GM18505 (cell line): ENCODE results near the gene NVL.

ENCODE experiments used
- ATAC-seq: cut with Tn5 transposase; IDR thresholded peaks from one replicate; pipeline ENCODE4 v1.9.1; 2021; ENCODE audit not compliant: unreplicated experiment
- POLR2A ChIP-seq: IDR thresholded peaks from 4 replicates; pipeline ENCODE4 v1.6.1; 2011; ENCODE audit warnings: borderline replicate concordance; ENCODE audit not compliant: insufficient read depth, insufficient read length; ENCODE audit errors: extremely low read depth

Gene NVL

DNA sequence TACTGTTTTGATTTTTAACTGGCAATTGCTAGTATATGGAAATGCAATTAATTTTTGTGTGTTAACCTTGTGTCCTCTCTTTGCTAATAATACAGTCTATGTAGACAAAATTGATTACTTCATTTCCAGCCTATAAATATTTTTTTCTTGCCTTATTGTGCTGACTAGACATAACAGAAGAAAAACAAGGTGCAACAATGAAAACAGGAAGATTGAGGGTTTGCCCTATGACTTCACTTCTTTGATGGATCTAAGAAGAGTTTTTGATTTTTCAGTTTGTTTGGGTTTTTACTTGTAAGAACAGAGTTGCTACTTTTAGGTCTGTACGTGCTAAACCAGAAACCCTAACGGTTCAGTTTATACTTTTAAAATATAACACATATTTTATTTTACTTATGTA, 18.2 kb upstream of the NVL start:
- no peak for TF ChIP-seq POLR2A
- ATAC-seq, result no peak

DNA sequence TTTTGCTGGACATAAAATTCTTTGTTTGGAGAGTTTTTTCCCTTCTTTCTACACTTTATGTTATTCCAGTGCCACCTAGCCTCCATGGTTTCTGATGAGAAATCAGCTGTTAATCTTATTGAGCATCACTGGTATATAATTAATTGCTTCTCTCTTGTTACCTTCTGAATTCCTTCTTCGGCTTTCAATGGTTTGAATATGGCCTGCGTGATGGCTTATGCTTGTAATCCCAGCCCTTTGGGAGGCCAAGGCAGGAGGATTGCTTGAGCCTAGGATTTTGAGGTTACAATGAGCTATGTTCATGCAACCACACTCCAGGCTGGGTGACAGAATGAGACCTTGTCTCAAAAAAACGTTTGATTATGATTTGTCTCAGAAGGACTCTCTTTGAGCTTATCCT, 13.7 kb upstream of the NVL start:
- TF ChIP-seq POLR2A, result no peak
- no peak for ATAC-seq

DNA sequence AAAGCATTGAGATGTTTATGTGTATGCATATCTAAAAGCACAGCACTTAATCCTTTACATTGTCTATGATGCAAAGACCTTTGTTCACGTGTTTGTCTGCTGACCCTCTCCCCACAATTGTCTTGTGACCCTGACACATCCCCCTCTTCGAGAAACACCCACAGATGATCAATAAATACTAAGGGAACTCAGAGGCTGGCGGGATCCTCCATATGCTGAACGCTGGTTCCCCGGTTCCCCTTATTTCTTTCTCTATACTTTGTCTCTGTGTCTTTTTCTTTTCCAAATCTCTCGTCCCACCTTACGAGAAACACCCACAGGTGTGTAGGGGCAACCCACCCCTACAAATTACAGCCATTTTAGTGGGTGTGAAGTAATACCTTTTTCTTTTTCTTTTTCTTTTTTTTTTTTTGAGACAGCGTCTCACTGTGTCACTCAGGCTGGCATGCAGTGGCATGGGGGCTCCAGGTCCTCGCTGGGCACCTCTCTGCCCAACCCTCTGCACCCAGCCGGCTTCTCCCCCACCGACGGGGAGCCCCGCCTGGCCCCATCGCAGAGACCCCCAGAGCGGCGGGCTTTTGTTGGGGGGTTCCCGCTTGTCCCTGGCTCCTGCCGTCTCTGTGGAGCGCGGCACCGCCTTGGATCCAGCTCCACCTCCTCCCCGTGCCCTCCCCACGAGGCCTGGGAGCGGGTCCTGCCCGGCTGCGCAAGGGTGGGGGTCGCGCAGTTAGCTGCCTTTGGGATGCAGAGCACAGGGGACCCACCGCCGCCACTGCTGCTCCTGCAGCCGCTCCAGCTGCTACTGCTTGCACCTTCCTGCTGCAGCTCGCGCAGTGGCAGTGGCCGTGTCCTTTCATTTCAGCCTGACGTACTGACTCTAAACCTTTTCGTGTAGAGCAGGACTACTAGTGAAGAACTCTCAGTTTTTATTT, 10.7 kb upstream of the NVL start:
- peak; percentile 83 for ATAC-seq

DNA sequence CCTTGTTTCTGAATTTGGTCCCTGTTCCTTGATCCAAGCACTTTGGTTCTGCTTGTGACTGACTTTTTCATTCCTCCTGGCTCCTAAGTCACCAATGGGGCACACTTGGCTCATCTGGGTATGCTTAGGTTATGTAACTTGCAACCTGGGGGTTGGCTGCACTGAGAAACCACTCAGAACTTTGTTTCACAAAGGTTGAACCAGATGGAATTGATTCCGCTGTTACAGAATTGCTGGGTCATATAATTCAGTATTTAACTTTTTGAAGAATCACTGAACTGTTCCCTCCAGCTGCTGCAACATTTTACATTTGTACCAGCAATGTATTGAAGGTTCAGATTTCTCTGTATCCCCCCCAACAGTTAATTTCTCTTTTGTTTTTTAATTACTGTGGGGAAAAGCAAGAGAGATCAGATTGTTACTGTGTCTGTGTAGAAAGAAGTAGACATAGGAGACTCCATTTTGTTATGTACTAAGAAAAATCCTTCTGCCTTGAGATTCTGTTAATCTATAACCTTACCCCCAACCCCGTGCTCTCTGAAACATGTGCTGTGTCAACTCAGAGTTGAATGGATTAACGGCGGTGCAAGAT, 9.6 kb upstream of the NVL start:
- no peak for TF ChIP-seq POLR2A
- ATAC-seq, result no peak

DNA sequence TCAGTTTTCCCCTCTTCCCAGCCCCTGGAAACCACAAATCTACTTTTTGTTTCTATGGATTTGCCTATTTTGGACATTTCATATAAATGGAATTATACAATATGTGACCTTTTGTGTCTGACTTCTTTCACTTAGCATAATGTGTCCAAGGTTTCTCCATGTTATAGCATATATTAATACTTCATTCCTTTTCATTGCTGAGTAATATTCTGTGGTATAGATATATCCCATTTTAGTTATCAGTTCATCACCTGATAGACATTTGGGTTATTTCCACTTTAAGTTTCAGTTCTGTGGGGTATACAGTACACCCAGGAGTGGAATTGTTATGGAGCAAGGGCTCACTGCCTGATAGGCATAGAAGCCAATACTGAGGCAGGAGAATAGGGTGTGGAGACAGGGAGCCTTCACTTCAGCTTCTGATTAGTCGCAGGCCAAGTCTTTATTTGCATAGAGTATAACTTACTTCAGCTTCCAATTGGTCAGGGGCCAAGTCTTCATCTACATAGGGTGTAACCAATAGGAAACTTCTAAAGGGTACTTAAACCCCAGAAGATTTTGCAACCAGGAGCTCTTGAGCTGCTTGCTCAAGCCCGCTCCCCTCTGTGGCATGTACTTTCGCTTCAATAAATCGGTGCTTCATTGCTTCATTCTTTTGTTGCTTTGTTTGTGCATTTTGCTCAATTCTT, 8.3 kb upstream of the NVL start:
- TF ChIP-seq POLR2A, result no peak
- ATAC-seq, result no peak

DNA sequence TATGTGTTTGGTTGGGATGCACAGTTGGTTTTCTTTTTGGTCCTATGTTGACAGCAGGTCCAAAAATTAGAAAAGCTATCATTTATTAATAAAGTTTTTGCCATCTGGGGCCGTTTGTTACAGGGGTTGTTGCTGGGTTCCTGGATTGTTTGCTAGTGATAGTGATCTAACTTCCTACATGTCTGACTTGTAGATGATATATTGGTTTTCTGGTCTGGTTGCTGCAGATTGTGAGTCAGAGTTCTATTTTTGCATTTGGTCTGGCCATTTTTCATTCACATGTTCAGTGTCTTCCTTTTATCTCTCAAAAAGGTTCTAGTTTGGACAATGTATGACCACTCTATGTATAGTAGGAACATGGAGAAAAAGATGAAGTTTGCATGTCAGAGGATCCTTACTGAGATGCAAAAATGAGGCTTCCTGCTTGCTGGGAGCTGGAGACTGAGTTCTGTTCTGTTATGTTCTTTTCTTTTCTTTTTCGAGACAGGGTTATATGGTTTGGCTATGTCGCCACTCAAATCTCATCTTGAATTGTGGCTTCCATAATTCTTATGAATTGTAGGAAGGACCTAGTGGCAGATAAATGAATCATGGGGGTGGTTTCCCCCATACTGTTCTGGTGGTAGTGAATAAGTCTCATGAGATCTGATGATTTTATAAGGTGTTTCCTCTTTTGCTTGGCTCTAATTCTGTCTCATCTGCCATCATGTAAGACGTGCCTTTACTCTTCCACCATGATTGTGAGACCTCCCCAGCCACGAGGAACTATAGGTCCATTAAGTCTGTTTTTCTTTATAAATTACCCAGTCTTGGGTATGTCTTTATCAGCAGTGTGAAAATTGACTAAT, 4.2 kb upstream of the NVL start:
- no peak for ATAC-seq
- TF ChIP-seq POLR2A, result no peak

DNA sequence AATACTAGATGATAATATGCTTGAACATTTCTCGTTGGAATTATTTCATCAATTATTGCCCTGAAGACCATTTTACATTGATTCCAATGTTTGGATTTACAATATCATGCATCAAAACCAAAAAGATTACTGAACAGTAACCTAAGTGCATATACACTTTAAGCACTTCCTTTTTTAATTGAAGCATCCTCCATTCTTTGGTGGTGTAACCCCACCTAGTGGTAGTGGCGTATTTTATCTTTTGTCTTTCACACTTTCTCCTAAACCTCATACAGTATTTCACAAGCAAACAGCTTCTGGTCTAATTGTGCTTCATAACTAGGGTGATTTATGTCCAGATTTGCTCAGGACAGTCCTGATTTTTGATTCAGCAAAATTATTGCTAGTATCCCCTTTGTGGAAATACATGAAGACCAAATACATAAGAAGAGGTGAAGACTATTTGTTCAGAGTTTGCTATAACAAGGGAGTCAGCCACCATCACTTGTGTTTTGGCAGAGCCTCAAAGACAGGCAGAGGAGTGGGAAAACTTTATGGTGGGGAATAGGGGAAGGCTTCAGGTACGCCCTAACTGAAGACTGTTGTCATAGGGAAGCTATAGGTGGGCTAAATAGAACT, 3.4 kb upstream of the NVL start:
- no peak for TF ChIP-seq POLR2A
- peak; percentile 44 for ATAC-seq

DNA sequence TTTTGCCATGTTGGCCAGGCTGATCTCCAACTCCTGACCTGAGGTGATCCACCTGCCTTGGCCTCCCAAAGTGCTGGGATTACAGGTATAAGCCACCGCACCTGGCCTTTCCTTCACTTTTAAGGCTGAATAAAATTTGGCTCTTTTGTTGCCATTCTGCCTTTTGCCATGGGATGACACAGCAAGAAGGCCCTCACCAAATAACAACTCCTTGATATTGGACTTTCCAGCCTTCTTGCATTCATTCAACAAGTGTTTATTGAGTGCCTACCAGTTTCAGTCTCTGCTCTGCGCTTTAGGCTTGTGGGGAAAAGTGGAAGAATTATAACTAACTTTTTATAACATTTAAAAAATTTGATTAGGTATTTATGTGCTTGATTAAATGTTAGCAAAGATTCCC, 1.9 kb upstream of the NVL start:
- ATAC-seq, result no peak

DNA sequence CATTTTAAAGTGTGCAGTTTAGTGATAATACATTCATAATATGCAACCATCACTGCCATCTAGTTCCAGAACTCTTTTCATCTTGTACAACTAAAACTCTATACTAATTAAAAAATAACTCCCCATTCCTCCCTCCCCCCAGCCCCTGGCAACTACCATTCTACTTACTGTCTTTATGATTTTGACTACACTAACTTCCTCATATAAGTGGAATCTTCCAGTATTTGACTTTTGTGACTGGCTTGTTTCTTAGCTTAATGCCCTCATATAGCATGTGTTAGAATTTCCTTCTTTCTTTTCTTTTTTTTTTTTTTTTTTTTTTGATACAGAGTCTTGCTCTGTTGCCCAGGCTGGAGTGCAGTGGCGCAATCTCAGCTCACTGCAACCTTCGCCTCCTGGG, 1.4 kb upstream of the NVL start:
- TF ChIP-seq POLR2A, result no peak
- no peak for ATAC-seq

More for the DNA sequence above, 1.9 kb upstream of the NVL start:
- TF ChIP-seq POLR2A, result no peak

DNA sequence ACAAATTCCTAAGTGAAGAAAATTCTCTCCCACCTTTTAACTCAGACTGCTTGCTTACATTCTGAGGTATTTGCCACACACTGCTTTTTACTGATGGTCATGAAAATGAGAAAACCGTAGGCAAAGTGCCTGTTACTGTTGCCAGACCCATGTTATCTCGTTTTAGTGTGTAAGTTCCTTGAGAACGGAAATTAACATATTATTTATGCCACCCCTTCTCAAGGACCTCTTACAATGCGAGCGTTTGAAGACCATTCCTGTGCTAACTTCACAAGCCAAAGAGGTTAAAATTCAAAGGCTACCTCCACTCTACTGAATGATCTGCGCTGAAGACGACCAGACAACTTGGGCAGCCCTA, 509 bp downstream of the NVL start:
- TF ChIP-seq POLR2A, result no peak
- ATAC-seq, result no peak

DNA sequence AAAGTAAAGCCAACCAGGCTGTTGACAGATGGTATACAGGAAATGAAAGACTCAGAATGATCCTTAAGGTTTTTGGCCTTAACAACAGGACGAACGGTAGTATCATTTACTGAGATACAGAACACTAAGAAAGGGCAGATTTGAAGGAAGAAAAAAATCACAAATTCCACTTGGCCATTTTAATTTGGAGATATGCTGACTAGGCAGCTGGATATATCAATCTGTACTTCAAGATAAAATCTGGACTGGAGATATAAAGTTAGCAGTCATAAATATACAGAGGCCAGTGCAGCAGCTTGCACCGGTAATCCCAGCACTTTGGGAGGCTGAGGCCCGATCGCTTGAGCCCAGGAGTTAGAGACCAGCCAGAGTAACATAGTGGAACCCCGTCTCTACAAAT, 1.3 kb downstream of the NVL start:
- ATAC-seq, result no peak
- TF ChIP-seq POLR2A, result no peak

DNA sequence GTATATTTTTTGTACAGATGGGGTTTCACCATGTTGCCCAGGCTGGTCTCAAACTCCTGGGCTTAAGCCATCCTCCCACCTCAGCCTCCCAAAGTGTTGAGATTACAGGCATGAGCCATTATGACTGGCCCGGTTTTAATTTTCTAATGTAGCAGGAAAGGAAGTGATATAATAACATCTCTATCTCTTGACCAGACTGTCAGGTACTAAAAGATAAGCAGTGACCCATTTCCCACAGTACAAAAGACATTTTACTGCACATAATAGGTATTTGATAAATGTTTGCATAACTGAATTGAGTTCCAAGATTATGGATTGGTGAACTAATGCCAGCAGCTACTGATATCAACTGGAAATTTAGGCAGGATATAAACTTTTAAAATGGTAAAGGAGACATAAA, 4.0 kb downstream of the NVL start:
- TF ChIP-seq POLR2A, result no peak
- ATAC-seq, result no peak

DNA sequence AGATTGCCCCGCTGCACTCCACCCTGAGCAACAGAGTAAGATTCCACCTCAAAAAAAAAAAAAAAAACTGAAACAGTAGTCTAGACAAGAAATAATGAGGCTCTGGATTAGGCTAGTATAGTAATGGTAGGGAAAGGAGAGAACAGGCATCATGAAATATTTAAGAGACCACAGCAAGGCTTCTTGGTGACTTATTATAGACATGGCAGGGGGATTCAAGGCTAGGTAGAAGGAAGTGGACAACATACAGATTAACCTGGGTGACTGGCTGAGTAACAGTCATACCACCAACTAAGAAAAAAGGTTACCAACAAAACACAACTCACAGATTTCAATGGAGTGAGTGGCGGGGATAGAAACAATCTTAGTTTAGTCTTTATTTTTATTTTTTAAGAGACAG, 8.3 kb downstream of the NVL start:
- no peak for ATAC-seq
- no peak for TF ChIP-seq POLR2A

DNA sequence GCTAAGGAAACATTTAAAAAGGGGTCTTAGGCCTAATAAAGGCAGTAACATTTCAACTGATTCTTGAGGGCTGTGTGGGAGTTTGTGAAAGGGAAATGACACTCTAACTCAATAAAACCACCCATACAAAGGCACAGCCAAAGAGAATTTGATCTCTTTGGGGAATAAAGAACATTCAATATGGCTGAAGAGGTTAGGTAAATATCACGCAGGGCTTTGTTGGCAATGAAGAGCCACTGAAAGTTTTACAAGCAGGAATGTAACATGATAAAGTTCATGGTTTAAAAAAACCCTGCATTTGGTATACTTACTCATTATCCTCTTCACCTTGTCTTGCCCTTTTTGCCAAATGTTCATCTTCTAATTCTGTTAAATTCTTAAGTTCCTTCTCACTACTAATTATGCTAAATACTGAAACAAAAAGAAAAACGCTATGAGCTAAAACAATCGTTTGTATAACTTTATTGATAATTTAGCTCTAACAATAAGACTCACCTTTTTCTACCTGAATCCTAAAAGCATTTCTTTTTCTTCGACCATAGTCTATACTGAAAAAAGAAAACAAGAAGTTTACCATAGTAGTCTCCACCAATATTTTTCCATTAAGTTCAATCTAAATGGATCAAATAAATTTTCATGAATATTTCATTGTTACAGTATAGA, 12.5 kb downstream of the NVL start:
- no peak for TF ChIP-seq POLR2A
- no peak for ATAC-seq
